Small intestine (tissue), 7 donors: ENCODE data around the gene SLC35G2. TPM values are rescaled to one million over a fixed set of nuclear protein-coding genes. Genes with fewer than 3 reads are reported as not detected.

Experiments used
- DNase-seq, 2 donors: peaks; one replicate each; pipeline versions ENCODE4 v3.0.0 to v3.0.0-alpha.2; 2013
- FAIRE-seq: peaks from 2 replicates; lab custom pipeline; 2012; peaks lifted over from hg19 to GRCh38; lab: Jason Lieb, UNC
- H3K27ac ChIP-seq, 3 donors: one replicate each; pipeline ENCODE4 v1.5.1; 2013; ENCODE audit warnings: low read length in 2 of 3, mild to moderate bottlenecking in 2 of 3, control low read depth in 1 of 3, inconsistent platforms in 1 of 3, low read depth in 1 of 3, moderate library complexity in 1 of 3
- H3K27me3 ChIP-seq, 3 donors: one replicate each; pipeline ENCODE4 v1.6.1; 2013; ENCODE audit warnings: low read length in 3 of 3, inconsistent platforms in 1 of 3; ENCODE audit not compliant: control insufficient read depth in 3 of 3, insufficient read depth in 3 of 3
- H3K36me3 ChIP-seq, 3 donors: one replicate each; pipeline ENCODE4 v1.6.1; 2013; ENCODE audit warnings: low read length in 3 of 3, inconsistent platforms in 1 of 3, low read depth in 1 of 3, mild to moderate bottlenecking in 1 of 3, moderate library complexity in 1 of 3; ENCODE audit not compliant: control insufficient read depth in 3 of 3, insufficient read depth in 2 of 3
- H3K4me1 ChIP-seq, 3 donors: one replicate each; pipeline ENCODE4 v1.6.1; 2013; ENCODE audit warnings: low read length in 2 of 3, inconsistent platforms in 1 of 3, low read depth in 1 of 3, mild to moderate bottlenecking in 1 of 3, moderate library complexity in 1 of 3; ENCODE audit not compliant: control insufficient read depth in 3 of 3, insufficient read depth in 2 of 3
- H3K4me3 ChIP-seq, 3 donors: one replicate each; pipeline ENCODE4 v1.5.1; 2013; ENCODE audit warnings: low read length in 3 of 3, control low read depth in 1 of 3, inconsistent platforms in 1 of 3, low read depth in 1 of 3, mild to moderate bottlenecking in 1 of 3, moderate library complexity in 1 of 3
- H3K9me3 ChIP-seq, 2 donors: one replicate each; pipeline ENCODE4 v1.6.1; 2013; ENCODE audit warnings: low read depth in 1 of 2, low read length in 1 of 2; ENCODE audit not compliant: control insufficient read depth in 2 of 2, insufficient read depth in 1 of 2
- WGBS, 3 donors: extraction: QIAGEN DNeasy Blood & Tissue Kit; methylation state at CpG; one replicate each; pipeline ENCODE4 v1.1.7; 2013; 5-methylcytosine and 5-hydroxymethylcytosine counted together
- polyA plus RNA-seq, 4 donors: library from polyadenylated mRNA; stranded (reverse) in 3 of 4; unstranded in 1 of 4; fragments of 200-250 nt in 3 of 4; fragments of 120-200 nt in 1 of 4; gene quantifications; one replicate each; pipeline versions ENCODE4 v1.2.1 to v1.2.3, GENCODE V29; 2013
- donor health status: healthy with polysubstance abuse.
- donor health status: control.
- donor health status: control.
- donor health status: Bipolar disorder and iron deficiency.
- donor health status: healthy.

Gene SLC35G2
- polyA plus RNA-seq, 4 donors: 1.6 to 5.1 TPM; not detected in 2

GRCh38 chr3:136817448-136817847 lies 1.5 kb upstream of the SLC35G2 start:
- H3K36me3 ChIP-seq: no peaks in the 10 kb centered on the region
- H3K4me1 ChIP-seq: peaks cover 0 to 13% (median 0%) of the 10 kb centered on the region in 3 donors
- H3K9me3 ChIP-seq: peaks cover 0 to 4% of the 10 kb centered on the region in 2 donors
- no peak overlapping the region for H3K27ac ChIP-seq
- H3K4me3 ChIP-seq: no peak overlapping the region
- WGBS, 3 donors: 61 to 83% (median 67%) methylated on average over 1 of the region's 1 CpG
- DNase-seq: peak in 1 of 2 donors; percentile 8
- no peak for FAIRE-seq
- H3K27me3 ChIP-seq: peaks cover 0 to 35% (median 5%) of the 10 kb centered on the region in 3 donors

GRCh38 chr3:136818191-136818768 lies 646 bp upstream of the SLC35G2 start:
- Histone ChIP-seq H3K4me3 (peak overlapping the region; percentile 55 to 60 (median 58)), H3K27me3 (peaks cover 0 to 35% (median 5%) of the 10 kb centered on the region in 3 donors), H3K4me1 (peaks cover 0 to 13% (median 0%) of the 10 kb centered on the region in 3 donors), H3K9me3 (peaks cover 0 to 6% of the 10 kb centered on the region in 2 donors), H3K36me3 (no peaks in the 10 kb centered on the region), H3K27ac (peak overlapping the region in 1 of 3 donors; percentile 81)
- no peak for FAIRE-seq
- peak in 1 of 2 donors; percentile 15 for DNase-seq
- 17 to 18% (median 17%) methylated on average over 8 of the region's 8 CpGs for WGBS, 3 donors

GRCh38 chr3:136819392-136819730 lies 435 bp downstream of the SLC35G2 start:
- H3K36me3 ChIP-seq: no peaks in the 10 kb centered on the region
- H3K9me3 ChIP-seq: peaks cover 0 to 6% of the 10 kb centered on the region in 2 donors
- H3K4me1 ChIP-seq: peaks cover 0 to 13% (median 0%) of the 10 kb centered on the region in 3 donors
- H3K27ac ChIP-seq: peak overlapping the region in 2 of 3 donors; percentile 28 to 81
- peak in 1 of 2 donors; percentile 25 for DNase-seq
- 0 to 1% (median 0%) methylated on average over 19 to 21 of the region's 21 CpGs for WGBS, 3 donors
- peak overlapping the region; percentile 55 to 60 (median 58) for H3K4me3 ChIP-seq
- H3K27me3 ChIP-seq: peaks cover 0 to 35% (median 5%) of the 10 kb centered on the region in 3 donors
- no peak for FAIRE-seq

- no peak for FAIRE-seq
- WGBS, 3 donors: 6 to 7% (median 6%) methylated on average over 50 to 51 of the region's 51 CpGs
- peak overlapping the region; percentile 22 to 58 (median 55) for H3K4me3 ChIP-seq
- peak overlapping the region in 2 of 3 donors; percentile 28 to 81 for H3K27ac ChIP-seq
- H3K27me3 ChIP-seq: peaks cover 0 to 35% (median 5%) of the 10 kb centered on the region in 3 donors
- H3K36me3 ChIP-seq: no peaks in the 10 kb centered on the region
- peaks cover 0 to 6% of the 10 kb centered on the region in 2 donors for H3K9me3 ChIP-seq
- peaks cover 0 to 13% (median 0%) of the 10 kb centered on the region in 3 donors for H3K4me1 ChIP-seq
- DNase-seq: peak; percentile 39 to 66
Measured at GRCh38 chr3:136819731-136820679, 1.1 kb downstream of the SLC35G2 start.

- FAIRE-seq (no peak), DNase-seq (no peak)
- Histone ChIP-seq H3K27me3 (no peaks in the 10 kb centered on the region), H3K27ac (no peak overlapping the region), H3K4me1 (peaks cover 0 to 2% (median 0%) of the 10 kb centered on the region in 3 donors), H3K36me3 (no peaks in the 10 kb centered on the region), H3K4me3 (no peak overlapping the region), H3K9me3 (no peaks in the 10 kb centered on the region)
- WGBS, 3 donors: 59 to 74% (median 62%) methylated on average over 1 of the region's 1 CpG
Measured at GRCh38 chr3:136831461-136831860, 12.5 kb downstream of the SLC35G2 start.

- Histone ChIP-seq H3K4me3 (no peak overlapping the region), H3K36me3 (peaks cover 0 to 2% (median 0%) of the 10 kb centered on the region in 3 donors), H3K9me3 (no peaks in the 10 kb centered on the region), H3K4me1 (peaks cover 0 to 2% (median 0%) of the 10 kb centered on the region in 3 donors), H3K27me3 (no peaks in the 10 kb centered on the region), H3K27ac (no peak overlapping the region)
- no peak for FAIRE-seq
- WGBS, 3 donors: 73 to 86% (median 83%) methylated on average over 1 of the region's 1 CpG
- DNase-seq: no peak
Measured at GRCh38 chr3:136835089-136835812, 16.3 kb downstream of the SLC35G2 start.

GRCh38 chr3:136835813-136836510 lies 17.0 kb downstream of the SLC35G2 start:
- H3K27ac ChIP-seq: no peak overlapping the region
- no peaks in the 10 kb centered on the region for H3K9me3 ChIP-seq
- no peak for FAIRE-seq
- H3K36me3 ChIP-seq: peaks cover 0 to 2% (median 0%) of the 10 kb centered on the region in 3 donors
- H3K4me1 ChIP-seq: peaks cover 0 to 2% (median 0%) of the 10 kb centered on the region in 3 donors
- no peak overlapping the region for H3K4me3 ChIP-seq
- no peak for DNase-seq
- WGBS, 3 donors: 43 to 52% (median 44%) methylated on average over 3 of the region's 3 CpGs
- no peaks in the 10 kb centered on the region for H3K27me3 ChIP-seq
